PFSK-1 (cell line): Measurements from ENCODE around the gene EMILIN3.

Experiments
- FOXP2 ChIP-seq: optimal IDR thresholded peaks from 2 replicates; pipeline ENCODE3; 2011; ENCODE audit warnings: borderline replicate concordance, control low read depth, inconsistent platforms; ENCODE audit not compliant: insufficient read depth; ENCODE audit errors: extremely low read length, extremely low read depth
- POLR2AphosphoS5 ChIP-seq: IDR thresholded peaks from 2 replicates; pipeline ENCODE4 v1.6.1; 2012; ENCODE audit warnings: low read depth, mild to moderate bottlenecking, control low read depth, low read length, moderate library complexity
- SIN3A ChIP-seq: IDR thresholded peaks from 2 replicates; pipeline ENCODE4 v1.6.1; 2012; ENCODE audit warnings: mild to moderate bottlenecking, low read length, moderate library complexity, borderline replicate concordance; ENCODE audit not compliant: insufficient read depth
- TAF1 ChIP-seq: IDR thresholded peaks from 2 replicates; pipeline ENCODE4 v1.6.1; 2012; ENCODE audit warnings: low read length, control low read depth, borderline replicate concordance; ENCODE audit not compliant: insufficient read depth
- TF ChIP-seq, protein P1 (sequence below), 2 experiments: IDR thresholded peaks; 2 replicates each; pipeline versions ENCODE4 v1.6.1 to v1.8.0; 2011 to 2012; ENCODE audit warnings: low read depth in 2 of 2, low read length in 2 of 2, control low read depth in 1 of 2, inconsistent platforms in 1 of 2, mild to moderate bottlenecking in 1 of 2, moderate library complexity in 1 of 2; ENCODE audit not compliant: insufficient read depth in 1 of 2

EMILIN3 gene

DNA sequence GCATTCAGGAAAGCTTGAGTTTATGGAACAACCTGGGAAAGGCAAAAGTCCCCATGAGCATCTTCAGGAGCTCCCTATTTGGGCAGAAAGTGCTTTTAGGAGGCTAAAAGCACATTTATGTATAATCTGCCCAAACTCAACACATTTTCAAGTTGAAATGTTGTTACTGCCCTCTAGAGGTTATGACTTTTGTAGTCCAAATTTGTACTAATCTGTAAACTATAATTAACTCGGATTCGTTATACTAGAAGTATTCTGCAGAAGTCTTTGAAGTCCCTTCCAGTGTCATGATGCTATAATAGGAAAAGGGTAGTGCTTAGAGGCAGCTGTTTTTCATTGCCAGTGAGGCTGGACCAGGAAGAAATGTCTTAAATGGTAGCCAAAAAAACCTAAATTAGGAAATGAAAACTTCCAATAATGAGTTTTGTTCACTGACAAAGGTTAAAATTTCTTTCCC is 44.8 kb upstream of the EMILIN3 start:
- TF ChIP-seq FOXP2: no peak
- TF ChIP-seq SIN3A: no peak
- TF ChIP-seq TAF1: no peak
- TF ChIP-seq POLR2AphosphoS5: no peak
- TF ChIP-seq, protein P1, sequence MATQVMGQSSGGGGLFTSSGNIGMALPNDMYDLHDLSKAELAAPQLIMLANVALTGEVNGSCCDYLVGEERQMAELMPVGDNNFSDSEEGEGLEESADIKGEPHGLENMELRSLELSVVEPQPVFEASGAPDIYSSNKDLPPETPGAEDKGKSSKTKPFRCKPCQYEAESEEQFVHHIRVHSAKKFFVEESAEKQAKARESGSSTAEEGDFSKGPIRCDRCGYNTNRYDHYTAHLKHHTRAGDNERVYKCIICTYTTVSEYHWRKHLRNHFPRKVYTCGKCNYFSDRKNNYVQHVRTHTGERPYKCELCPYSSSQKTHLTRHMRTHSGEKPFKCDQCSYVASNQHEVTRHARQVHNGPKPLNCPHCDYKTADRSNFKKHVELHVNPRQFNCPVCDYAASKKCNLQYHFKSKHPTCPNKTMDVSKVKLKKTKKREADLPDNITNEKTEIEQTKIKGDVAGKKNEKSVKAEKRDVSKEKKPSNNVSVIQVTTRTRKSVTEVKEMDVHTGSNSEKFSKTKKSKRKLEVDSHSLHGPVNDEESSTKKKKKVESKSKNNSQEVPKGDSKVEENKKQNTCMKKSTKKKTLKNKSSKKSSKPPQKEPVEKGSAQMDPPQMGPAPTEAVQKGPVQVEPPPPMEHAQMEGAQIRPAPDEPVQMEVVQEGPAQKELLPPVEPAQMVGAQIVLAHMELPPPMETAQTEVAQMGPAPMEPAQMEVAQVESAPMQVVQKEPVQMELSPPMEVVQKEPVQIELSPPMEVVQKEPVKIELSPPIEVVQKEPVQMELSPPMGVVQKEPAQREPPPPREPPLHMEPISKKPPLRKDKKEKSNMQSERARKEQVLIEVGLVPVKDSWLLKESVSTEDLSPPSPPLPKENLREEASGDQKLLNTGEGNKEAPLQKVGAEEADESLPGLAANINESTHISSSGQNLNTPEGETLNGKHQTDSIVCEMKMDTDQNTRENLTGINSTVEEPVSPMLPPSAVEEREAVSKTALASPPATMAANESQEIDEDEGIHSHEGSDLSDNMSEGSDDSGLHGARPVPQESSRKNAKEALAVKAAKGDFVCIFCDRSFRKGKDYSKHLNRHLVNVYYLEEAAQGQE (IDR thresholded peaks at IDR 0.05; ENCODE audit: insufficient read depth in 1 of 2, low read depth in 2 of 2, low read length in 2 of 2): no peak

DNA sequence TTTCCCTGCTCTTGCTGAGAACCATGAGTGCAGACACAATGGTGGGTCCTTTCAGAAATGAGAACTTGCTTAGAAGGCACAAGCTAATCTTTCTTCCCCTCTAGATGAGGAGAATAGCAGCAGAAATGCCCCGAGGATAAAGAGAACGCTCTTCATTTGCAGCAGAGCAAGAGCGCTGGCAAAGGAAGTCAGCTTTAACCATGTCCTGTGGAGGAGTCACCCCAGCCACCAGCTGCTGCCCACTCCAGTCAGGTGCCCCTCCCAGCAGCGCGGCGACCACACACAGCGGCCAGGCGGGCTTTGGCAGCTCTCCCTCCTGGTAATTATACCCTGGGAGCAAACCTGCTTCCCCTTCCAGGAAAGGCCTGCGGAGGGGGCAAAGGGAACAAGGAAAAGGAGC is 42.4 kb upstream of the EMILIN3 start:
- TF ChIP-seq SIN3A (no peak), FOXP2 (peak; percentile 44), POLR2AphosphoS5 (no peak), TAF1 (no peak)
- TF ChIP-seq, protein P1 (IDR thresholded peaks at IDR 0.05; ENCODE audit: insufficient read depth in 1 of 2, low read depth in 2 of 2, low read length in 2 of 2): peak in 1 of 2 experiments; percentile 37; a peak in 1 of 4 replicates

DNA sequence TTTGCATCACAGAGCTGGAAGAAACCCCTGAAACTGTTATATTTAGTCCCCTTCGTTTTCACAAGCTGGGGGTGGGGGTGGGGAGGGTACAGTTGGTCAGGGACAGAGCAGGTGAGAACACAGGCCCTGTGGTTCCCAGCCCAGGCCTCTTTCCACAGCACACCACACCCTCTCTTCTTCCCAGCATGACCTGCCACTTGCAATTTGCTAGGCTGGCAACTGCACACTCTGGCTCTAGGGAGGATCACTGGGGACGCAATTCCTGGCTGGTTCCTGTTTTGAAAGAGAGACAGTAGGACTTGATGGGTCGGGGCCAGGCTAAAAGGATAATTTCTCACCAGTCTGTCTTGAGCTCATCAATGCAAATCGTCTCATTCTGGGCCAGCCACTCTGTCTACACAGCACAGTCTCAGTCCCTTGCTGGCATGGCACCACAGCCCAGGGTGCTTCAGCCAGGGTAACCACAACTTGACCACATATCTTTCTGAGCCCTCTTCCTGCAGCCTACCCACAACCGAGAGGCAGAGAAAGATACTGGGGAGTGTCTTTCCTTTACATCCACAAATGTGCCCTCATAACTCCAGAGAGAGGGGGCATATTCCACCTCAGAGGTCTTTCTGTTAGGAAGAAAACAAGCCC is 41.7 kb upstream of the EMILIN3 start:
- no peak for TF ChIP-seq TAF1
- TF ChIP-seq FOXP2: no peak
- TF ChIP-seq SIN3A: no peak
- TF ChIP-seq POLR2AphosphoS5: no peak

DNA sequence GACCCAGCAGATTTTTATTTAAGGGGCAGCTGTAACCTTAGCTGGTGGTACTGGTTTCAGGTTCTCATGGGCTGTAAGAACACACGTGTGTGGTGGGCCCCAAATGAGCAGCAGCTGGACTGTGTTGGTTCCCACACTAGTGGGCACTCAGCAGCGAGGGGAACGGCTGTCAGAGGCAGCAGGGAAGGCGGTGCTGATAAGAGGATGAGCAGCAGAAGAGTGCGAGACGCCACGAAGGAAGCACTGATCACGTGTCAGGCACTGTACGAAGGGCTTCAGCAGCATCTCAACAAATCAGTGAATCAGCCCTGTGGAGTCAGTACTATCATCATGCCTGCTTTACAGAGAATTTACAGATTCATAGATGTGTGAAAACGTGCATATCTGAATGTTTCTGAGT is 41.0 kb upstream of the EMILIN3 start:
- no peak for TF ChIP-seq SIN3A

DNA sequence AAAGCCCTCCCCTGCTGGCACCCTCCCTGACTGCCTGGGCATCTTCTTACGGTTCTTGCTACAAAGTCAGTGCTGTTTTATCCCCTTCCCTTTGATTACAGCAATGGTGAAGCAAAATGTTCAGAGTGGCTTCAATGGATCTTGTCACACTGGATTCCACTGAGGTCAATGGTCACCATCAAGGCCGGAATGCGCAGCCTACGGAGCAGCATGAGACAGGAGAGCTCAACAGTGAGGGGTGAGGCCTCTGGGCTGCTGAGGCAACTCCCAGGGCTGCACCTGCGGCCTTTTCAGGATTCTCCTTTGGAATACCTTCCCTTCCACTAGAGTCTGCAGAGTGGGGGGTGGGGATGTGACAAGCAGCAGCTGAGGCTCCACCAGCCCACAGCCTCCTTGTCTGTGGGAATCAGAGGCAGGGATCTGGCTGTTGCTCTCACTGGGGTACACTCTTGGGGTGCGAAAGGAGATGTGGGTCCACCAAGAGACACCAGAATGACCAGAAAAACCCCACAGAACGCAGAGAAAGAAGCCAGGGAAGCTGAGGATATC is 40.4 kb upstream of the EMILIN3 start:
- no peak for TF ChIP-seq FOXP2
- no peak for TF ChIP-seq TAF1
- TF ChIP-seq, protein P1 (IDR thresholded peaks at IDR 0.05; ENCODE audit: insufficient read depth in 1 of 2, low read depth in 2 of 2, low read length in 2 of 2): no peak
- TF ChIP-seq POLR2AphosphoS5: no peak
- TF ChIP-seq SIN3A: no peak

DNA sequence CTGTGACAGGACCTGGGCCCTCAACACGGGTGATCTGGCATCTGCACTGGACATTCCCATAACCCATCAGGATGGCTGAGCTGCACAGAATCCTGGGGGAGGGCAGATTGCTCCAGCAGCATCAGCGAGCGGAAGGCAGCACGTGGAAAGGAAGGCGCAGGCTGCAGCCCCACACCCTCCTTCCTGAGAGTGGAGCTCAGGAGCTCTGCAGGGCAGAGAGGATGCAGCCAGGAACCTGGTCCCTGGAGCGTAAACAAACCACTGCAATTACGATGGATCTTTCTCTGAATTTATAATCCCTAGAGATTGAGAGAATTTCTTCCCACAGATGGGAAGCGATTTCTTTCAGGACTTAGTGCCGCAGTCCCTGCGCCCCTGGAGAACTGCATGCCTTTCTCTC is 39.7 kb upstream of the EMILIN3 start:
- TF ChIP-seq SIN3A: no peak
- TF ChIP-seq FOXP2: peak; percentile 79
- no peak for TF ChIP-seq POLR2AphosphoS5
- TF ChIP-seq TAF1: 0 out of 2 replicates have a peak, but pooled peaks have one; percentile 7
- TF ChIP-seq, protein P1 (IDR thresholded peaks at IDR 0.05; ENCODE audit: insufficient read depth in 1 of 2, low read depth in 2 of 2, low read length in 2 of 2): no peak
